LNCaP clone FGC (cell line): ENCODE results near the gene ZBTB20.

Experiments
- DNase-seq: peaks from one replicate; pipeline ENCODE4 v3.0.0-alpha.2; 2011; ENCODE audit warnings: low read depth
- H3K4me3 ChIP-seq: 2 replicates; pipeline ENCODE4 v1.5.1; 2011; ENCODE audit warnings: mild to moderate bottlenecking, low read depth, low read length, control low read depth
- TF ChIP-seq, protein P1 (sequence below): IDR thresholded peaks from 2 replicates; pipeline ENCODE4 v1.5.1; 2012; ENCODE audit warnings: mild to moderate bottlenecking; ENCODE audit not compliant: control insufficient read depth, insufficient read depth; ENCODE audit errors: extremely low read depth

ZBTB20 gene

DNA sequence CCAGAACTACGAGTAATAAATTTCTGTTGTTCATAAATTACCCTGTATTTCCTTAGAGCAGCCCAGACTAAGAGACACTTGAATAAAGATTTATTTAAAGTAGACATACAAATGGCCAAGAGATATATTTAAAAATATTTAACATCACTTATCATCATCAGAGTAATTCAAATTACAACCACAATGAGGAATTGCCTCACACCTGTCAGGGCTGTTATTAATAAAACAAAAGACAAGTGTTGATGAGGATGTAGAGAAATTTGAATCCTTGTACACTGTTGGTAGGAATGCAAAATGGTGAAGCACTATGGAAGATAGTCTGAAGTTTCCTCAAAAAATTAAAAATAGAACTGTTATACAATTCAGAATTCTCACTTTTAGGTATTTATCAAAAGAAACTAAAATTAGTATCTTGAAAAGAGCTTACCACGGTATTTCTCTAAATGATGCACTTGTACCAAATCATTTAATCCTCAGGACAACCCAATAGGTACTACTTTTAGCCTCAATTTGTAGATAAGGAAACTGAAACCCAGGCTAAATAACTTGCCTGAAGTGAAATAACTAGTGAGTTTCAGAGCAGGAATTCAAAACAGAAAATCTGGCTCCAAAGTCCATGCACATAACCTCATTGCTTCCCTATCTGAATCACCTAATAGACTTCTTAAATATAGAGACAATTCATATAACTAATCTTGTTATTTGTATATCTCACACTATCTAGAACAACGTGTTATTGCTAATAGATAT is 69.4 kb downstream of the ZBTB20 start:
- DNase-seq: no peak
- TF ChIP-seq, protein P1, sequence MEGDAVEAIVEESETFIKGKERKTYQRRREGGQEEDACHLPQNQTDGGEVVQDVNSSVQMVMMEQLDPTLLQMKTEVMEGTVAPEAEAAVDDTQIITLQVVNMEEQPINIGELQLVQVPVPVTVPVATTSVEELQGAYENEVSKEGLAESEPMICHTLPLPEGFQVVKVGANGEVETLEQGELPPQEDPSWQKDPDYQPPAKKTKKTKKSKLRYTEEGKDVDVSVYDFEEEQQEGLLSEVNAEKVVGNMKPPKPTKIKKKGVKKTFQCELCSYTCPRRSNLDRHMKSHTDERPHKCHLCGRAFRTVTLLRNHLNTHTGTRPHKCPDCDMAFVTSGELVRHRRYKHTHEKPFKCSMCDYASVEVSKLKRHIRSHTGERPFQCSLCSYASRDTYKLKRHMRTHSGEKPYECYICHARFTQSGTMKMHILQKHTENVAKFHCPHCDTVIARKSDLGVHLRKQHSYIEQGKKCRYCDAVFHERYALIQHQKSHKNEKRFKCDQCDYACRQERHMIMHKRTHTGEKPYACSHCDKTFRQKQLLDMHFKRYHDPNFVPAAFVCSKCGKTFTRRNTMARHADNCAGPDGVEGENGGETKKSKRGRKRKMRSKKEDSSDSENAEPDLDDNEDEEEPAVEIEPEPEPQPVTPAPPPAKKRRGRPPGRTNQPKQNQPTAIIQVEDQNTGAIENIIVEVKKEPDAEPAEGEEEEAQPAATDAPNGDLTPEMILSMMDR: no peak
- H3K4me3 ChIP-seq: no peak overlapping the region

- DNase-seq: no peak
- no peak overlapping the region for H3K4me3 ChIP-seq
- TF ChIP-seq, protein P1: no peak
Measured at GRCh38 chr3:115074502-115074901, 72.6 kb downstream of the ZBTB20 start.

DNA sequence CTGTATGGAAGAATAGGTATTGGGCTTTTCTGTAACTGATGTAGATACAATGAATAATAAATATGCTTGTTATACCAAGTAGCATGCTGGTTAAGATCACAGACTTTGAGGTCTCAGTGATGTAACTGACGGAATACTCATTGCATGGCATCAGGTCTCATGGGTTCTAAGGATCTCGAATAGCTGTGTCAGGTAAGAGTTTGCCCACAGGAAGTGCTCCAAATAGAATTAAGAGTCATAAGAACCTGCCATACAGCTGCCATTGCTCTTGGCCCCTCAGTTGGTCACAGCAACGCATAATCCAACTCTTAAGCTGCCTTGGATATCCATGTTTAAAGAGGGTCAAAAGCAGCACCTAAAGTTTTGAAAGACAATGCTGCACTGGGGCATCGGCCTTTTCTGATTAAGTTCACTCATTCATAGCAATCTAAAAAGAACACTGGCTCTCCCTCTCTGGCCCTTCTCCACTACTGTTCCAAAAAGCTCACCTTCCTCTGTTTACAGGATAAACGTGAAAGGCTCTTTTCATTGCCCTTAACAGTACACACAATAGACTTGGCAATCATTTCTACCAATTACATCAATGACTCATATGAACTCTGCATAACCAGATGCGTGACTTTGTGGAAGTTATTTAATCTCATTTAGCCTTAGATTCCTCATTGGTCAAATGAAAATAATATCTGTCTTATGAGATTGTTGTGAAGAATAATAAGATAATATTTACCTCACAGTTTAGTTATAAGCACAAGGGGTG is 74.6 kb downstream of the ZBTB20 start:
- TF ChIP-seq, protein P1: no peak
- DNase-seq: peak; percentile 67
- no peak overlapping the region for H3K4me3 ChIP-seq

- TF ChIP-seq, protein P1: no peak
- H3K4me3 ChIP-seq: no peak overlapping the region
- DNase-seq: no peak
Measured at GRCh38 chr3:115071601-115072000, 75.5 kb downstream of the ZBTB20 start.

GRCh38 chr3:115071166-115071565 is 75.9 kb downstream of the ZBTB20 start:
- no peak overlapping the region for H3K4me3 ChIP-seq
- DNase-seq: no peak
- TF ChIP-seq, protein P1: no peak

- DNase-seq: no peak
- no peak overlapping the region for H3K4me3 ChIP-seq
- TF ChIP-seq, protein P1: no peak
Measured at GRCh38 chr3:115068799-115069198, 78.3 kb downstream of the ZBTB20 start.
